HFFc6 (cell line): ENCODE measurements around the gene TUBA1C. TPM values are rescaled to one million over a fixed set of nuclear protein-coding genes. Genes with fewer than 3 reads are reported as not detected.
A peak's percentile ranks its signal among the peaks of the same experiment; 100 is the strongest.

Experiments used
- DNase-seq: peaks from one replicate; pipeline ENCODE4 v3.0.0-alpha.2; 2018
- H3K27ac Mint-ChIP-seq: 2 replicates; pipeline ENCODE4 v1.8.0; 2020; ENCODE audit warnings: mild to moderate bottlenecking, mixed read lengths
- H3K27me3 Mint-ChIP-seq: 2 replicates; pipeline ENCODE4 v1.8.0; 2021; ENCODE audit warnings: mild to moderate bottlenecking, moderate library complexity, mixed read lengths; ENCODE audit not compliant: insufficient read depth
- H3K36me3 Mint-ChIP-seq: 2 replicates; pipeline ENCODE4 v1.8.0; 2021; ENCODE audit warnings: low read depth, mixed read lengths
- H3K4me1 Mint-ChIP-seq: 2 replicates; pipeline ENCODE4 v1.8.0; 2020; ENCODE audit warnings: low read depth, mixed read lengths
- H3K4me3 Mint-ChIP-seq: 2 replicates; pipeline ENCODE4 v1.8.0; 2020; ENCODE audit warnings: mild to moderate bottlenecking, moderate library complexity, mixed read lengths
- H3K9me3 Mint-ChIP-seq: 2 replicates; pipeline ENCODE4 v1.8.0; 2020; ENCODE audit warnings: mild to moderate bottlenecking, mixed read lengths
- total RNA-seq, 6 experiments: library from RNA; stranded (reverse); fragmentation: NEBNext Ultra II Directional; extraction: Animal tissue kit (Norgen Biotek cat#: 25700); gene quantifications; 2 replicates in 1 of 6; 3 replicates in 5 of 6; pipeline ENCODE4 v1.2.3, GENCODE V29; 2021
- TF ChIP-seq, protein P1 (sequence below): fragments of 200-600 bp; sonication (generic); IDR thresholded peaks from 2 replicates; pipeline ENCODE4 v1.5.0; 2021; ENCODE audit warnings: antibody characterized with exemption, mild to moderate bottlenecking

TUBA1C gene
- total RNA-seq, 6 experiments from 2014 or later, result 571 to 1,139 (median 936) TPM

GRCh38 chr12:49231878-49232655, 32.8 kb upstream of the TUBA1C start:
- peaks cover 3% of the 10 kb centered on the region for H3K27me3 Mint-ChIP-seq
- no peak for DNase-seq
- H3K4me3 Mint-ChIP-seq, result peak overlapping the region; percentile 66; the same call in 1 of the 2 replicates

GRCh38 chr12:49232940-49233841, 31.7 kb upstream of the TUBA1C start:
- Mint-ChIP-seq H3K4me1 (peaks cover 19% of the 10 kb centered on the region), H3K4me3 (peak overlapping the region; percentile 66; the same call in 1 of the 2 replicates), H3K27ac (peak overlapping the region; percentile 70), H3K9me3 (no peaks in the 10 kb centered on the region), H3K27me3 (peaks cover 3% of the 10 kb centered on the region; the same call in 1 of the 2 replicates), H3K36me3 (peaks cover 4% of the 10 kb centered on the region; the same call in 1 of the 2 replicates)
- DNase-seq, result no peak
- TF ChIP-seq, protein P1, sequence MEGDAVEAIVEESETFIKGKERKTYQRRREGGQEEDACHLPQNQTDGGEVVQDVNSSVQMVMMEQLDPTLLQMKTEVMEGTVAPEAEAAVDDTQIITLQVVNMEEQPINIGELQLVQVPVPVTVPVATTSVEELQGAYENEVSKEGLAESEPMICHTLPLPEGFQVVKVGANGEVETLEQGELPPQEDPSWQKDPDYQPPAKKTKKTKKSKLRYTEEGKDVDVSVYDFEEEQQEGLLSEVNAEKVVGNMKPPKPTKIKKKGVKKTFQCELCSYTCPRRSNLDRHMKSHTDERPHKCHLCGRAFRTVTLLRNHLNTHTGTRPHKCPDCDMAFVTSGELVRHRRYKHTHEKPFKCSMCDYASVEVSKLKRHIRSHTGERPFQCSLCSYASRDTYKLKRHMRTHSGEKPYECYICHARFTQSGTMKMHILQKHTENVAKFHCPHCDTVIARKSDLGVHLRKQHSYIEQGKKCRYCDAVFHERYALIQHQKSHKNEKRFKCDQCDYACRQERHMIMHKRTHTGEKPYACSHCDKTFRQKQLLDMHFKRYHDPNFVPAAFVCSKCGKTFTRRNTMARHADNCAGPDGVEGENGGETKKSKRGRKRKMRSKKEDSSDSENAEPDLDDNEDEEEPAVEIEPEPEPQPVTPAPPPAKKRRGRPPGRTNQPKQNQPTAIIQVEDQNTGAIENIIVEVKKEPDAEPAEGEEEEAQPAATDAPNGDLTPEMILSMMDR, result no peak

More at GRCh38 chr12:49231878-49232655, 32.8 kb upstream of the TUBA1C start:
- peaks cover 4% of the 10 kb centered on the region; the same call in 1 of the 2 replicates for H3K36me3 Mint-ChIP-seq
- no peaks in the 10 kb centered on the region for H3K9me3 Mint-ChIP-seq
- TF ChIP-seq, protein P1, result no peak
- no peak overlapping the region; the same call in 1 of the 2 replicates for H3K27ac Mint-ChIP-seq
- H3K4me1 Mint-ChIP-seq, result peaks cover 19% of the 10 kb centered on the region

- Mint-ChIP-seq H3K9me3 (no peaks in the 10 kb centered on the region), H3K4me1 (peaks cover 19% of the 10 kb centered on the region), H3K27ac (peak overlapping the region; percentile 70), H3K4me3 (peak overlapping the region; percentile 66; the same call in 1 of the 2 replicates), H3K27me3 (peaks cover 3% of the 10 kb centered on the region; the same call in 1 of the 2 replicates), H3K36me3 (peaks cover 4% of the 10 kb centered on the region; the same call in 1 of the 2 replicates)
- DNase-seq, result no peak
- TF ChIP-seq, protein P1, result no peak
Observed at GRCh38 chr12:49233842-49234526, 30.9 kb upstream of the TUBA1C start.

DNA sequence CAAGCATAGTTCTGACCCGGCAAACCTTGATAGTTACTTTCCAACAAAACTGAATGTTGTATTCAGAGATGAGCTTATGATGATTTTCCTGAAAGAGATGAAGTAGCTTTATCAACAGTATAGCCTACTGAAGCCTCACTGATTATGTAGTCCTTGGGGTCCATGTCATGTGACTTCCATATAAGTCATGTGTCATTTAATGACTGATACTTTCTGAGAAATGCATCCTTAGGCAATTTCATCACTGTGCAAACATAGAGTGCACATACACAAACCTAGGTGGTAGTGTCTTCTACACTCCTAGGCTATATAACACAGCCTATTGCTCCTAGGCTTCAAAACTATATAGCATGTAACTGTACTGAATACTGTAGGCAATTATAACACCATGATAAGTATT, 28.5 kb upstream of the TUBA1C start:
- Mint-ChIP-seq H3K27ac (no peak overlapping the region), H3K4me1 (peaks cover 24% of the 10 kb centered on the region), H3K4me3 (no peak overlapping the region), H3K27me3 (peaks cover 3% of the 10 kb centered on the region; the same call in 1 of the 2 replicates), H3K36me3 (peaks cover 4% of the 10 kb centered on the region; the same call in 1 of the 2 replicates), H3K9me3 (no peaks in the 10 kb centered on the region)
- TF ChIP-seq, protein P1, result no peak
- DNase-seq, result no peak

- H3K27me3 Mint-ChIP-seq, result no peaks in the 10 kb centered on the region; the same call in 1 of the 2 replicates
- 0 out of 2 replicates have a peak, but pooled peaks cover 6% of the 10 kb centered on the region for H3K36me3 Mint-ChIP-seq
- DNase-seq, result no peak
- peaks cover 35% of the 10 kb centered on the region for H3K4me1 Mint-ChIP-seq
- H3K4me3 Mint-ChIP-seq, result no peak overlapping the region
- H3K9me3 Mint-ChIP-seq, result no peaks in the 10 kb centered on the region
- peak overlapping the region; percentile 87 for H3K27ac Mint-ChIP-seq
- TF ChIP-seq, protein P1, result no peak
Observed at GRCh38 chr12:49243631-49244030, 21.3 kb upstream of the TUBA1C start.
